Transverse colon (tissue), 4 donors: ENCODE data around the gene LDHB. TPM values are rescaled to one million over a fixed set of nuclear protein-coding genes. Genes with fewer than 3 reads are reported as not detected.

ENCODE experiments used
- DNase-seq: peaks from one replicate; pipeline ENCODE4 v3.0.0-alpha.2; 2019
- H3K27ac ChIP-seq, 4 donors: fragments of 200-600 bp; sonication (generic); 2 replicates each; pipeline ENCODE4 v1.5.1; 2016 to 2018; ENCODE audit warnings: inconsistent platforms in 4 of 4
- H3K27me3 ChIP-seq: fragments of 200-600 bp; sonication (generic); 2 replicates; pipeline ENCODE4 v1.5.1; 2017; ENCODE audit warnings: inconsistent platforms
- H3K36me3 ChIP-seq, 4 donors: fragments of 200-600 bp; sonication (generic); 2 replicates each; pipeline ENCODE4 v1.5.1; 2017 to 2019; ENCODE audit warnings: inconsistent platforms in 4 of 4
- H3K4me1 ChIP-seq, 4 donors: fragments of 200-600 bp; sonication (generic); 2 replicates each; pipeline ENCODE4 v1.5.1; 2017 to 2020; ENCODE audit warnings: inconsistent platforms in 4 of 4
- H3K4me3 ChIP-seq, 4 donors: fragments of 200-600 bp; sonication (generic); 1 replicate in 1 of 4; 2 replicates in 3 of 4; pipeline versions ENCODE4 v1.5.1 to v1.6.1; 2017 to 2019; ENCODE audit warnings: inconsistent platforms in 4 of 4
- H3K9me3 ChIP-seq, 2 donors: fragments of 200-600 bp; sonication (generic); 2 replicates each; pipeline ENCODE4 v1.5.1; 2017 to 2019; ENCODE audit warnings: inconsistent platforms in 2 of 2
- EP300 ChIP-seq: sonication (generic); formaldehyde crosslinking; IDR thresholded peaks from one replicate; pipeline ENCODE4 v1.6.1; 2017; ENCODE audit warnings: antibody characterized with exemption, low read depth
- POLR2A ChIP-seq: fragments of 450-650 bp; IDR thresholded peaks from one replicate; pipeline ENCODE4 v1.6.1; 2016; ENCODE audit warnings: antibody characterized with exemption, mild to moderate bottlenecking, moderate library complexity
- POLR2AphosphoS5 ChIP-seq, 3 donors: sonication (generic); formaldehyde crosslinking; IDR thresholded peaks; one replicate each; pipeline ENCODE4 v1.6.1; 2016; ENCODE audit warnings: antibody characterized with exemption in 3 of 3
- WGBS, 2 donors: methylation state at CpG; one replicate each; pipeline ENCODE4 v1.1.5; 2018; ENCODE audit warnings: low coverage in 1 of 2; 5-methylcytosine and 5-hydroxymethylcytosine counted together
- in situ Hi-C, 4 donors: fragments of 200-750 bp; cut with MboI; loops; one replicate each; pipeline versions ENCODE4 v1.15.0 to v1.15.1; 2017; ENCODE audit warnings: low sequenced_read_pairs in 3 of 4, low pct_ligation_motif_present in 1 of 4, low pct_unique_long_range_greater_than_20kb in 1 of 4
- intact Hi-C: fragments of 100-400 bp; cut with DNase I; formaldehyde crosslinking; loops from one replicate; pipeline ENCODE4 v1.15.1; 2023; ENCODE audit warnings: low total_unique reads
- total RNA-seq, 4 donors: library from RNA; depleted of rRNA; stranded (reverse); fragments of >200 nt; gene quantifications; one replicate each; pipeline ENCODE4 v1.1.0, GENCODE V29; 2016
- TF ChIP-seq, protein P1 (sequence below), 5 experiments: fragments of 200-600 bp in 3 of 5; fragments of 450-650 bp in 2 of 5; sonication (generic) in 3 of 5; IDR thresholded peaks; 1 replicate in 2 of 5; 2 replicates in 3 of 5; pipeline ENCODE4 v1.5.1; 2016 to 2017; ENCODE audit warnings: antibody characterized with exemption in 5 of 5, inconsistent platforms in 3 of 5, mild to moderate bottlenecking in 2 of 5, moderate library complexity in 1 of 5

The LDHB gene
- total RNA-seq, 4 donors from 2014 or later, result 68.1 to 145 (median 118) TPM

DNA sequence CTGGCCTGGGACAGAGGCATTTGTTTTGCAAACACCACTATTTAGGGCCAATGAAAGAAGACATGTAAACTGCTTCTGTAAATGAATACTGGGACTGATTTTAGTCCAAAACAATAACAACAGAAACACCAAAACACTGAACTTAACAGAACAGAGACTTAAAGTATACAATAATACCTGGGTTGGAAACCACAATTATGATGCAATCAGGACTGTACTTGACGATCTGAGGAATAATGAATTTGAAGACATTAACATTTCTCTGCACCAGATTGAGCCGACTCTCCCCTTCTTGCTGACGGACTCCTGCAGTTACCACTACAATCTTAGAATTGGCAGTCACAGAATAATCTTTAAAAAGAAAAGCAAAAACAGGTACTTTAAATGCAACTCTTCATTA, 13.9 kb downstream of the LDHB start:
- Histone ChIP-seq H3K9me3 (no peaks in the 10 kb centered on the region), H3K27me3 (no peaks in the 10 kb centered on the region), H3K27ac (no peak overlapping the region), H3K4me1 (peaks cover 0 to 12% (median 2%) of the 10 kb centered on the region in 4 donors), H3K4me3 (no peak overlapping the region), H3K36me3 (peaks cover 0 to 61% (median 21%) of the 10 kb centered on the region in 4 donors)
- TF ChIP-seq POLR2A, result no peak
- TF ChIP-seq POLR2AphosphoS5 (IDR thresholded peaks at IDR 0.05), result no peak
- TF ChIP-seq, protein P1, sequence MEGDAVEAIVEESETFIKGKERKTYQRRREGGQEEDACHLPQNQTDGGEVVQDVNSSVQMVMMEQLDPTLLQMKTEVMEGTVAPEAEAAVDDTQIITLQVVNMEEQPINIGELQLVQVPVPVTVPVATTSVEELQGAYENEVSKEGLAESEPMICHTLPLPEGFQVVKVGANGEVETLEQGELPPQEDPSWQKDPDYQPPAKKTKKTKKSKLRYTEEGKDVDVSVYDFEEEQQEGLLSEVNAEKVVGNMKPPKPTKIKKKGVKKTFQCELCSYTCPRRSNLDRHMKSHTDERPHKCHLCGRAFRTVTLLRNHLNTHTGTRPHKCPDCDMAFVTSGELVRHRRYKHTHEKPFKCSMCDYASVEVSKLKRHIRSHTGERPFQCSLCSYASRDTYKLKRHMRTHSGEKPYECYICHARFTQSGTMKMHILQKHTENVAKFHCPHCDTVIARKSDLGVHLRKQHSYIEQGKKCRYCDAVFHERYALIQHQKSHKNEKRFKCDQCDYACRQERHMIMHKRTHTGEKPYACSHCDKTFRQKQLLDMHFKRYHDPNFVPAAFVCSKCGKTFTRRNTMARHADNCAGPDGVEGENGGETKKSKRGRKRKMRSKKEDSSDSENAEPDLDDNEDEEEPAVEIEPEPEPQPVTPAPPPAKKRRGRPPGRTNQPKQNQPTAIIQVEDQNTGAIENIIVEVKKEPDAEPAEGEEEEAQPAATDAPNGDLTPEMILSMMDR (IDR thresholded peaks at IDR 0.05), result no peak
- TF ChIP-seq EP300, result no peak
- intact Hi-C loops (no loop called here), in situ Hi-C loops (no loop called here)
- no peak for DNase-seq
- WGBS, 2 donors, result 81 to 88% methylated on average over 3 of the region's 3 CpGs

DNA sequence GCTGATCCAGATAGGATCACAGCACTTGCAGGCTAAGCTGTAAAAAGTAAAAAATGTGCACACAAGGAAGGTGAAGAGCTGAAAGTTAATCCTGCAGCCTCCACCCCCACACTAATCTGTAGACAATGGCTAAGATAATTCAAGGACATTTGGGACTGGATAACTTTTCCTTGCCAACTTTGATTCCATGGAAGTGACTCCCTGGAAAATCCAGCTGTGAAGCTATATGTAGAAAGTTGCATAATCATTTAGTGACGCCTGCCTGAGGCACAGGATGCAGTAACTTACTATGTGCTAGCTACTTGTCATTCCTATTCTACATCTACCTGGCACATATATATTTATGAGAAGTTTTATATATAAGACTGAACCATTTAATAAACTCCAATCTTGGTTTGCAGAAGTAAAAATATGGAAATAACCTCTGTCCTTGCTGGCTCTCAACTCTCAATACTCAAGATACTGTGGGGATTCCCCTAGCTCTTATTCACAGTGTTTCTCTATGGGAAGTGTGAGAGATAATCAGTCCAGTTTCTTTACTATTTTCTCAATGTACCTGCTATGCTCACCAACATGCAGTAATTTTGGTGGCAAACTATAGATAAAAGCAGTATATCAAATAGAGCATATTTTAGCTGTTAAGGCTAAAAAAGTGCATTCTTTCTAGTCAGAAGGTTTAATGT, 14.8 kb downstream of the LDHB start:
- DNase-seq, result no peak
- H3K36me3 ChIP-seq, result peaks cover 0 to 64% (median 22%) of the 10 kb centered on the region in 4 donors
- no peak for TF ChIP-seq POLR2A
- no peaks in the 10 kb centered on the region for H3K9me3 ChIP-seq
- intact Hi-C loops, result no loop called here
- no peak overlapping the region for H3K27ac ChIP-seq
- no peak overlapping the region for H3K4me3 ChIP-seq
- WGBS, 2 donors, result 79% methylated on average over 1 of the region's 1 CpG; no CpG with 5 or more reads in 1 of the 2 donors
- H3K4me1 ChIP-seq, result peaks cover 0 to 21% (median 4%) of the 10 kb centered on the region in 4 donors
- in situ Hi-C loops, result no loop called here
- no peaks in the 10 kb centered on the region for H3K27me3 ChIP-seq

DNA sequence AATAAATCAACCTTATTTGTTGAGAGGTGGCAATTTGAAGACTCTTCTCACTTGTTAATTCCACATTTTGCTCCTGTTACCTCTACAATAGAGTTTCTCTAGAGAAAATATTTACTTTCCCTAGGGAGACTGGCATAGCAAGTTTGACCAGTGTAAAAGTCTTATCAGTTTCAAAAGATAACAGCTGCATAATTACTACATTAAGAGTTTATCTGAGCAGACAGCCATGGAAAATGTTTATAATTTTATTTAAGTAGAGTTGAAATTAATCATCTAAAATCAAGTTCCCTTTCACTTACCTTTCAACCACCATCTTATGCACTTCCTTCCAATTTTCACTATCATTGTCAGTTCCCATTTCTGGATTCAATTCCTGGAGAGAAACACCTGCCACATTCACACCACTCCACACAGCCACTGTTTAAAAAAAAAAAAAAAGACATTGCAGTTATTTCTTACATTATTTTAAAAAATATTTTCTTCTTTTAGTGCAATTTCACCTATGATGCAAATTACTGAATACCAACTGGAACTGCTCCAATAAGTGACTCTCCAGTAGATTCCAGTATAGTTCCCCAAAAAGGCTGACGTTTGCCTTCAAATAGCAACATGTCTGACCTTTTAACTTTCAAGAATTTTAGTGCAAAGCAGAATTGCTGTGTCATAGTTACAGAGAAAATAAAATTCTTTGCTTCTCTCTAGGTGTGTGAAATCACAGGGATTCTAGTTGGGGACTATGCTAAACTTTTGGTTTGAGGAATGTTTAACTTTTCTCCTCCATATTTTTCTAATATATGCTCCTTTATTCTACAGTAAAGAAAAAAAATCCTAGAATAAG, 19.4 kb downstream of the LDHB start:
- Histone ChIP-seq H3K36me3 (peaks cover 0 to 61% (median 25%) of the 10 kb centered on the region in 4 donors), H3K4me1 (peaks cover 0 to 22% (median 4%) of the 10 kb centered on the region in 4 donors), H3K9me3 (no peaks in the 10 kb centered on the region), H3K27ac (no peak overlapping the region), H3K4me3 (no peak overlapping the region), H3K27me3 (no peaks in the 10 kb centered on the region)
- TF ChIP-seq, protein P1 (IDR thresholded peaks at IDR 0.05), result no peak
- no peak for TF ChIP-seq POLR2AphosphoS5 (IDR thresholded peaks at IDR 0.05)
- no peak for TF ChIP-seq EP300
- TF ChIP-seq POLR2A, result no peak
- in situ Hi-C loops (no loop called here), intact Hi-C loops (no loop called here)
- WGBS, 2 donors, result 43 to 62% methylated on average over 1 of the region's 1 CpG
- no peak for DNase-seq

DNA sequence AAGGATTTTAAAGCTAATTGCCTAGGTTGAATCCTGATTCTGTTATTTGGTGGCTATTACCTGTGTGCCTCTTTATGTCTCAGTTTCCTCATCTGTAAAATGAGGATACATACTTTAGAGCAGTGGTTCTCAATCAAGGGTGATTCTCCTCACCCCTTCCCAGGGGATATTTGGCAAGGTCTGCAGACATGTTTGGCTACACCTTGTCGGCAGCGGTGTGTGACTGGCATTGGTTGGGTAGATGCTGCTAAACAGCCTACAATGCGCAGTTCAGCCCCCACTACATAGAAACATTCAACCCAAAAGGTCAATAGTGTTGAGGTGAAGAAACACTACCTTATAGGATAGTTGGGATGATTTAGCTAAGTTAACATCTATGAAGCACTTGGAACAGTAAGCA, 23.4 kb downstream of the LDHB start:
- intact Hi-C loops, result no loop called here
- H3K4me3 ChIP-seq, result no peak overlapping the region
- DNase-seq, result no peak
- TF ChIP-seq POLR2A (no peak), POLR2AphosphoS5 (IDR thresholded peaks at IDR 0.05) (no peak), EP300 (no peak)
- TF ChIP-seq, protein P1 (IDR thresholded peaks at IDR 0.05), result no peak
- in situ Hi-C loops, result no loop called here
- H3K36me3 ChIP-seq, result peaks cover 0 to 37% (median 14%) of the 10 kb centered on the region in 4 donors
- peaks cover 0 to 15% (median 2%) of the 10 kb centered on the region in 4 donors for H3K4me1 ChIP-seq
- H3K9me3 ChIP-seq, result no peaks in the 10 kb centered on the region
- H3K27ac ChIP-seq, result no peak overlapping the region
- H3K27me3 ChIP-seq, result no peaks in the 10 kb centered on the region
- 100% methylated on average over 1 to 3 of the region's 3 CpGs for WGBS, 2 donors
